CD4-positive, CD25-positive, alpha-beta regulatory T cell (primary cell): ENCODE results near the gene ACADVL. TPM values are rescaled to one million over a fixed set of nuclear protein-coding genes. Genes with fewer than 3 reads are reported as not detected.

ENCODE experiments used
- ATAC-seq, 2 donors: fragments of 150-1000 bp; cut with Tn5 transposase; one replicate each; pipeline ENCODE4 v1.10.0; 2021; ENCODE audit warnings: low read depth in 2 of 2, moderate number of reproducible peaks in 2 of 2, moderate library complexity in 1 of 2
- DNase-seq, 3 donors: peaks; one replicate each; pipeline versions ENCODE4 v3.0.0 to v3.0.0-alpha.2; 2012 to 2022; ENCODE audit warnings: mixed read lengths in 1 of 3
- H3K27ac ChIP-seq: one replicate; pipeline ENCODE4 v1.7.0; 2013; ENCODE audit warnings: mild to moderate bottlenecking, low read length; ENCODE audit not compliant: insufficient read depth, poor library complexity, severe bottlenecking
- H3K27me3 ChIP-seq: one replicate; pipeline ENCODE4 v1.7.0; 2013; ENCODE audit warnings: low read length; ENCODE audit not compliant: control insufficient read depth, insufficient read depth
- H3K36me3 ChIP-seq: one replicate; pipeline ENCODE4 v1.7.0; 2013; ENCODE audit warnings: mild to moderate bottlenecking, low read length, moderate library complexity; ENCODE audit not compliant: control insufficient read depth, insufficient read depth
- H3K4me1 ChIP-seq: 2 replicates; pipeline ENCODE4 v1.7.0; 2013; ENCODE audit warnings: mild to moderate bottlenecking, low read length; ENCODE audit not compliant: insufficient read depth, control insufficient read depth, poor library complexity, severe bottlenecking
- H3K4me3 ChIP-seq: one replicate; pipeline ENCODE4 v1.7.0; 2013; ENCODE audit warnings: low read depth, mild to moderate bottlenecking, low read length, moderate library complexity
- H3K9me3 ChIP-seq, 2 experiments: 1 replicate in 1 of 2; 2 replicates in 1 of 2; pipeline ENCODE4 v1.7.0; 2013; ENCODE audit warnings: low read length in 2 of 2, mild to moderate bottlenecking in 1 of 2, moderate library complexity in 1 of 2; ENCODE audit not compliant: control insufficient read depth in 2 of 2
- H3K27ac Mint-ChIP-seq, 3 donors: one replicate each; pipeline ENCODE4 v1.8.0; 2020 to 2022; ENCODE audit warnings: mild to moderate bottlenecking in 3 of 3, mixed read lengths in 3 of 3, moderate library complexity in 2 of 3
- H3K27me3 Mint-ChIP-seq: one replicate; pipeline ENCODE4 v1.8.0; 2022; ENCODE audit warnings: mild to moderate bottlenecking, mixed read lengths
- H3K36me3 Mint-ChIP-seq: one replicate; pipeline ENCODE4 v1.8.0; 2020; ENCODE audit warnings: mixed read lengths
- H3K4me1 Mint-ChIP-seq, 4 donors: one replicate each; pipeline ENCODE4 v1.8.0; 2020 to 2022; ENCODE audit warnings: mixed read lengths in 4 of 4, mild to moderate bottlenecking in 1 of 4
- H3K4me3 Mint-ChIP-seq, 4 donors: one replicate each; pipeline ENCODE4 v1.8.0; 2020 to 2022; ENCODE audit warnings: mild to moderate bottlenecking in 4 of 4, mixed read lengths in 4 of 4, moderate library complexity in 3 of 4
- H3K9me3 Mint-ChIP-seq, 7 donors: one replicate each; pipeline ENCODE4 v1.8.0; 2020 to 2022; ENCODE audit warnings: mixed read lengths in 7 of 7, mild to moderate bottlenecking in 3 of 7, moderate library complexity in 2 of 7
- polyA plus RNA-seq, 4 donors: library from polyadenylated mRNA; unstranded; fragments of 300-500 nt; fragmentation: Illumina TruSeq; gene quantifications; one replicate each; pipeline ENCODE4 v1.2.3, GENCODE V29; 2021
- total RNA-seq: library from RNA; stranded (reverse); gene quantifications from one replicate; pipeline ENCODE4 v1.2.3, GENCODE V29; 2022

Gene ACADVL
- total and polyA plus RNA-seq, 5 donors from 2014 or later, result 73.6 to 277 (median 86.1) TPM

DNA sequence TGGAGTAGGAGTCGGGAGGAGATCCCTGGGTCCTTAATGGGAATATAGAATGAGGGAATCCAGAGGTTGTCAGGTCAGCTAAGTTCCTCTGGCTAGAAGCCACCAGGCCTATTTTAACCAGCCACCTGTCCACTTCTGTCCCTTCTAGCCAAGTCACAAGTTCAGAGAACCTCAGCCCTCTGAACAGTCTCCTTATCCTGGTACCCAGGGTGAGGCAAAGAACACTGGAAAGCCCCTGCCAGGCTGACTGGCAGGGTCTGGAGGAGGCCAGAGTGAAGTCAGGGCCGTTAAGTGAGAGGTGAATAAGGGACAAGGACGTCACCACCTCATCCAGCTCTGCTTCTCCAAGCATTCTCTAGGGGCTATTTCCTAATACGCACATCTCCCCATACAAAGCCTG lies 29.1 kb downstream of the ACADVL start:
- Histone ChIP-seq H3K27ac (no peak overlapping the region), H3K4me1 (peaks cover 41% of the 10 kb centered on the region)

DNA sequence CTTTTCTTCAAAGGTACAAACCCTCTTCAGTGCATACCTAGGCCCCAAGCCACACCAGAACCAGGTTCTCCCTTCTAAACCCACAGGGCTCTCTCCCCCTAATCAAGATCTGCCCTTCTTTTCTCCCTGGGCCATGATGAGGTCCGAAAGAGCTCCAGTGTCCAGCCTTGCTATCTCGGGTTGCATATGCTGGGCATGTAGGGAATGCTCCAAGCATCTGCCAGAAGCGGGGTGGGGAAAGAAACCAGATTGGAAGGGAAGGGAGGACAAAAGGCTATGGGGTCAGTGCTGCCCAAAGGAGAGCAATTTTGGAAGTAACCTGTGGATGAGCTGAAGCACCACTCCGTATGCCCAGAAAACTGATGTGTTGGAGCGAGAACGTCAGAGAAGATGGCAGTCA lies 29.5 kb downstream of the ACADVL start:
- Mint-ChIP-seq H3K4me1 (peaks cover 11 to 54% (median 36%) of the 10 kb centered on the region in 4 donors), H3K9me3 (no peaks in the 10 kb centered on the region), H3K27ac (peak overlapping the region in 2 of 3 donors; percentile 55 to 90), H3K4me3 (peak overlapping the region; percentile 89 to 93 (median 91)), H3K27me3 (peaks cover 4% of the 10 kb centered on the region), H3K36me3 (peaks cover 19% of the 10 kb centered on the region)
- no peak for ATAC-seq
- Histone ChIP-seq H3K4me1 (peaks cover 41% of the 10 kb centered on the region), H3K27me3 (no peaks in the 10 kb centered on the region), H3K4me3 (no peak overlapping the region), H3K9me3 (no peaks in the 10 kb centered on the region), H3K36me3 (peaks cover 25% of the 10 kb centered on the region), H3K27ac (no peak overlapping the region)
- no peak for DNase-seq

More for the DNA sequence above, 29.1 kb downstream of the ACADVL start:
- no peak overlapping the region for H3K4me3 ChIP-seq
- H3K9me3 Mint-ChIP-seq, result no peaks in the 10 kb centered on the region
- no peak for DNase-seq
- peaks cover 19% of the 10 kb centered on the region for H3K36me3 Mint-ChIP-seq
- H3K27me3 ChIP-seq, result no peaks in the 10 kb centered on the region
- peaks cover 7 to 52% (median 35%) of the 10 kb centered on the region in 4 donors for H3K4me1 Mint-ChIP-seq
- H3K36me3 ChIP-seq, result peaks cover 27% of the 10 kb centered on the region
- H3K9me3 ChIP-seq, result no peaks in the 10 kb centered on the region
- H3K27me3 Mint-ChIP-seq, result peaks cover 4% of the 10 kb centered on the region
- H3K4me3 Mint-ChIP-seq, result peak overlapping the region; percentile 89 to 93 (median 91)
- ATAC-seq, result no peak
- H3K27ac Mint-ChIP-seq, result peak overlapping the region in 1 of 3 donors; percentile 90

DNA sequence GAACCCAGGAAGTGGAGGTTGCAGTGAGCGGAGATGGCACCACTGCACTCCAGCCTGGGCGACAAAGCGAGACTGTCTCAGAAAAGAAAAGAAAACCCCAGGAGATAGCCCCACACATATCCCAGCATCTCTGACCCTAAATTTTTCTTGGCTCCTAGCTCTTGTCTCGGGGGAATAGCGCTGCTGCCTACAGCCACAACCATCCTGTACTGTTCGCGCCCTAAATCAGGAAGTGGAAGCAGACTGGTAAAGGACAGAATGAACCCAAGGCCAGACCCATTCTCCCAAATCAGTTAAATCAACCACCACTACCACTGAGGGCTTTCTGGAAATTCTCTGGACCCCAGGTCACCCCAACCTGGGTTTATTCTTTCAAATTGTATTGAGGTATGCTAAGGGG lies 30.1 kb downstream of the ACADVL start:
- peaks cover 11 to 54% (median 37%) of the 10 kb centered on the region in 4 donors for H3K4me1 Mint-ChIP-seq
- no peaks in the 10 kb centered on the region for H3K9me3 ChIP-seq
- peaks cover 41% of the 10 kb centered on the region for H3K4me1 ChIP-seq
- H3K27ac ChIP-seq, result peak overlapping the region; percentile 100
- peak overlapping the region in 2 of 3 donors; percentile 20 to 90 for H3K27ac Mint-ChIP-seq
- no peaks in the 10 kb centered on the region for H3K9me3 Mint-ChIP-seq
- peak overlapping the region; percentile 77 for H3K4me3 ChIP-seq
- ATAC-seq (no peak), DNase-seq (no peak)
- peak overlapping the region; percentile 89 to 97 (median 92) for H3K4me3 Mint-ChIP-seq
- peaks cover under 1% of the 10 kb centered on the region for H3K27me3 Mint-ChIP-seq
- no peaks in the 10 kb centered on the region for H3K27me3 ChIP-seq
- peaks cover 23% of the 10 kb centered on the region for H3K36me3 ChIP-seq
- H3K36me3 Mint-ChIP-seq, result peaks cover 13% of the 10 kb centered on the region

DNA sequence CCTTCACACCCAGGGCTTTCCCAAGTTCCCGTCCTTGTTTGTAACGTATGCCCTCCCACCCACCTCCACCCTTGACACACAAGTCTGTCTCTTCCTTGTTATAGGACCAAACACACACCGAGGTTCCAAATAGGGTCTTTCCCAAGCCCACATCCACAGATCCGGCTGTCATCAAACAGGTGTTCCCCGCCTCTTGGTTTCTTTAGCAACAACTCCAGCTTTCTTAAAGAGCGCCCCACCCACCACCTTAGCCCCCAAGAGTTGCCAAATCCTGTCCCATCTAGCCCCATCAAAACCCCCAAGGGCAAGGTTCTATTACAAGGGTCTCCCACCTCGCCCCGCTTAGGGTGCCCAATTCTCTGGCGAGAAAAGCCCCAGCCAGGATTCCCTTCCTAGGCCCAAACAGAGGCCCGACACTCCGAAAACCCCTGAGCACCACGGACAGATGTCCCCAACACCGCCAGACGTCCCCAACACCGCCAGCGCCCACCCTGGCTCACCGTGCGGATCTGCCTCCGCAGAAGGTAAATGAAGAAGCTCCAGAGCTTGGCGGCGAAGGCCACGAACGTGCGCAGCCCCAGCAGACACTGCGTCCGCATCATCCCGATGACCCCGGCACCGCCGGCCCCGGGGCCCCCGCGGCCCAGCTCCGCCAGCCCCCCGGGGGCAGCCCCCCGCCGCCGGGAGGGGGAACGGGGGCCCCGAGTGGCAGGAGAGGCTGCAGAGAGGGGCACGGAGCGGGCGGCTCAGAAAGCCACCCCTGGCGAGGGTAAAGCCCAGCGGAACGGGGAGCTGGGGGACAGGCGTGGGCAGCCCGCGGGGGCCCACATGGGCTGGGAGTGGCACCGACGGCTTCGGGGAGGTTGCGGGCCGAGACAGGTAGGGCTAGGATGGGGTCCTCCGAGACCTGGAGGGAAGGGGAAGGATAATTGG lies 31.2 kb downstream of the ACADVL start:
- Histone ChIP-seq H3K9me3 (no peaks in the 10 kb centered on the region), H3K4me1 (peaks cover 41% of the 10 kb centered on the region), H3K4me3 (peak overlapping the region; percentile 77), H3K36me3 (peaks cover 17% of the 10 kb centered on the region), H3K27ac (peak overlapping the region; percentile 100), H3K27me3 (no peaks in the 10 kb centered on the region)
- Mint-ChIP-seq H3K36me3 (peaks cover 12% of the 10 kb centered on the region), H3K27ac (peak overlapping the region; percentile 90 to 96 (median 91)), H3K4me1 (peaks cover 11 to 54% (median 38%) of the 10 kb centered on the region in 4 donors), H3K4me3 (peak overlapping the region; percentile 89 to 97 (median 96)), H3K27me3 (no peaks in the 10 kb centered on the region), H3K9me3 (no peaks in the 10 kb centered on the region)
- no peak for DNase-seq
- no peak for ATAC-seq

DNA sequence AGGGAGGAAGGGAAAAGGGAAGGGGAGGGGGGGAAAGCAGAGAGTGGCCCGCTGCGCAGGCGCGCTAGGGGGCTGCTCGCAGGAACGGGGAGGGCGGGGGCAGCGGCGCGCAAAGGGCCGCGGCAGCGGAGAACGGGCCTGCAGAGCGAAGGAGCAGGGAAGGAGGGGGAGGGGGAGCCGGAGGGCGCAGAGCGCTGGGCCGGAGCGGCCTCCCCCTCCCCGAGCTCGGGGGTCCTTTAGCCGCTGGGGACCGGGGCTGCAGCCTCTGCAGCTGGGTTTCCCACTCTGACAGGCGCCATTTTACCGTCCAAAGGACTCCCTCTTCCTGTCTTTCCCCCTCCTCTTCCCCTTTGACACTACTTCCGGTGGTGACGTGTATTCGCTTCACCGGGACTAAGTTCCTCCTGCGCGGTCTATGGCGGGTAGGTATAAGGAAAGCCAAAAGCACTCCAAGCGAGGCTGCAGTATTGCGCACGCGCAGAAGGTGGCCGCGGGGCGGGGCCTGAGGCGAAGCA lies 32.0 kb downstream of the ACADVL start, which contains the start of gene CTDNEP1:
Gene CTDNEP1, minus strand, starts transcription at position 74 of the 515 bp plus-strand sequence. CDS start 438 bp downstream, outside the sequence.
- no peaks in the 10 kb centered on the region for H3K9me3 ChIP-seq
- H3K27ac ChIP-seq, result peak within 1 kb of the TSS; percentile 100
- Mint-ChIP-seq H3K27ac (peak within 1 kb of the TSS; percentile 99 to 100 (median 99)), H3K4me3 (peak within 1 kb of the TSS; percentile 95 to 97 (median 96)), H3K4me1 (peaks cover 11 to 50% (median 34%) of the 10 kb centered on the region in 4 donors), H3K9me3 (no peaks in the 10 kb centered on the region), H3K36me3 (peaks cover 9% of the 10 kb centered on the region), H3K27me3 (no peaks in the 10 kb centered on the region)
- H3K36me3 ChIP-seq, result peaks cover 13% of the 10 kb centered on the region
- H3K4me3 ChIP-seq, result peak within 1 kb of the TSS; percentile 77
- DNase-seq, result peak; percentile 98 to 99 (median 99)
- no peaks in the 10 kb centered on the region for H3K27me3 ChIP-seq
- ATAC-seq, result peak; percentile 92 to 94
- H3K4me1 ChIP-seq, result peaks cover 41% of the 10 kb centered on the region

DNA sequence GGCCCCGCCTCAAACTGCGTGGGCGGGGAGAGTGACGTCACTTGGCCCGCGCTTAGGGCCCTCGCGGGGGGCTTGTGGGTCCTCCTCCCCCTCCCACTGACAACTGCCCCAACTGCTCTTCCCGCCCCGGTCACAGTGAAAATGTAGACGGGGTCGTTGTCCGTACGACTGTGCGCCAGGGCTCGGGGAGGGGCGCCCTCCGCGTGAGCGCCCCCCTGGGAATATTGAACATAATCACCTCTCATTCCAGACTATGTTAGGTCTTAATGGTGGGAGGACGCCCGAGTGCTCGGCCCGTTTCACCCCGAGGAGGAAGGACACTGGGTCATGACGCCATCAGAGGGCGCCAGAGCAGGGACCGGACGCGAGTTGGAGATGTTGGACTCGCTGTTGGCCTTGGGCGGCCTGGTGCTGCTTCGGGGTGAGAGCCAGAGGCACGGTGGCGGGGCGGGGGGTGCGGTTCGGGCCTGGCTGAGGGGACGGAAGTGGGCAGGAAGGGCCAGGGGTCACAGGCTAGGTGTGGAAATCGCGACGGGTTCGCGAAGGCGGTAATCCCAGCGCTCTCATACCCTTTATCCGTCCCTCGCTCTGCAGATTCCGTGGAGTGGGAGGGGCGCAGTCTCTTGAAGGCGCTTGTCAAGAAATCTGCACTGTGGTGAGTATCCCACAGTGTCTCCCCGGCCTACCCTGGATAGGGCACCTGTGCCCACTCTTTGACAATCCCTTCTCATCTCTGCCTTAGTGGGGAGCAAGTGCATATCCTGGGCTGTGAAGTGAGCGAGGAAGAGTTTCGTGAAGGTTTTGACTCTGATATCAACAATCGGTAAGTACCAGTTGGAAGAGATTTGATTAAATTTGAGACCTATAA lies 32.7 kb downstream of the ACADVL start, which contains the start of gene ELP5:
Gene ELP5, plus strand, starts transcription at position 40 of the 868 bp plus-strand sequence. Its CDS starts 336 bp downstream, at position 376.
- peaks cover 11 to 45% (median 31%) of the 10 kb centered on the region in 4 donors for H3K4me1 Mint-ChIP-seq
- H3K27ac Mint-ChIP-seq, result peak within 1 kb of the TSS; percentile 99 to 100 (median 99)
- peak; percentile 82 to 92 (median 86) for DNase-seq
- H3K27me3 Mint-ChIP-seq, result no peaks in the 10 kb centered on the region
- Histone ChIP-seq H3K36me3 (peaks cover 12% of the 10 kb centered on the region), H3K27me3 (no peaks in the 10 kb centered on the region), H3K4me1 (peaks cover 41% of the 10 kb centered on the region), H3K9me3 (no peaks in the 10 kb centered on the region), H3K27ac (peak within 1 kb of the TSS; percentile 100), H3K4me3 (peak within 1 kb of the TSS; percentile 77)
- ATAC-seq, result peak; percentile 33 to 48
- H3K9me3 Mint-ChIP-seq, result no peaks in the 10 kb centered on the region
- H3K36me3 Mint-ChIP-seq, result peaks cover 11% of the 10 kb centered on the region
- peak within 1 kb of the TSS; percentile 95 to 97 (median 96) for H3K4me3 Mint-ChIP-seq

DNA sequence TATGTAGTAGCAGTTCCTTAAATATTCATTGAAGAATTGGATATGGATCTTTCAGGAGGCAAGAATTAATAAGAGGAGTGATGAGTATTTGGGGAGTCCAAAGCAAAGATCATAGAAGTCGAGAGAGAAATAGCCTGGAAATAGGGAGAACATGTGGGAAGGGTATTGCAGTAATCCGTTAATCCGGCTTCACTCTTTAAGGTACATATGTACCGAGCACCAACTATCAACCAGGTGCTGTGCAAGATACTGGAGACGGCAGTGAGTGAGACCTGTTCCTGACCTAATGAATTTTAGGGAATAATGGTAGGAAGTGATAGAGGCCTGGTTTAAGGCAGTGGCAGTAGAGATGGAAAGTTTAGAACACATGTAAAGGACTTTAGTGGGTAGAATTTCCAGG lies 33.3 kb downstream of the ACADVL start:
- Mint-ChIP-seq H3K4me1 (peaks cover 11 to 45% (median 31%) of the 10 kb centered on the region in 4 donors), H3K27ac (peak overlapping the region; percentile 99 to 100 (median 99)), H3K27me3 (no peaks in the 10 kb centered on the region), H3K4me3 (peak overlapping the region; percentile 95 to 96 (median 96)), H3K36me3 (peaks cover 11% of the 10 kb centered on the region), H3K9me3 (no peaks in the 10 kb centered on the region)
- H3K36me3 ChIP-seq, result peaks cover 13% of the 10 kb centered on the region
- H3K9me3 ChIP-seq, result no peaks in the 10 kb centered on the region
- peak overlapping the region; percentile 100 for H3K27ac ChIP-seq
- no peaks in the 10 kb centered on the region for H3K27me3 ChIP-seq
- H3K4me1 ChIP-seq, result peaks cover 41% of the 10 kb centered on the region
- DNase-seq (no peak), ATAC-seq (no peak)
- peak overlapping the region; percentile 77 for H3K4me3 ChIP-seq
